A172 (cell line): Measurements from ENCODE around the gene UNC5B. TPM values are rescaled to one million over a fixed set of nuclear protein-coding genes. Genes with fewer than 3 reads are reported as not detected.

ENCODE experiments used
- DNase-seq: peaks from one replicate; pipeline ENCODE4 v3.0.0-alpha.2; 2015; ENCODE audit warnings: low spot score
- total RNA-seq: library from RNA; depleted of rRNA; stranded (reverse); fragments of >200 nt; shearing (Covaris generic); gene quantifications from 2 replicates; pipeline ENCODE4 v1.2.3, GENCODE V29; 2014

The UNC5B gene
- total RNA-seq, 1 experiment from 2014 or later, result 4.6 TPM

DNA sequence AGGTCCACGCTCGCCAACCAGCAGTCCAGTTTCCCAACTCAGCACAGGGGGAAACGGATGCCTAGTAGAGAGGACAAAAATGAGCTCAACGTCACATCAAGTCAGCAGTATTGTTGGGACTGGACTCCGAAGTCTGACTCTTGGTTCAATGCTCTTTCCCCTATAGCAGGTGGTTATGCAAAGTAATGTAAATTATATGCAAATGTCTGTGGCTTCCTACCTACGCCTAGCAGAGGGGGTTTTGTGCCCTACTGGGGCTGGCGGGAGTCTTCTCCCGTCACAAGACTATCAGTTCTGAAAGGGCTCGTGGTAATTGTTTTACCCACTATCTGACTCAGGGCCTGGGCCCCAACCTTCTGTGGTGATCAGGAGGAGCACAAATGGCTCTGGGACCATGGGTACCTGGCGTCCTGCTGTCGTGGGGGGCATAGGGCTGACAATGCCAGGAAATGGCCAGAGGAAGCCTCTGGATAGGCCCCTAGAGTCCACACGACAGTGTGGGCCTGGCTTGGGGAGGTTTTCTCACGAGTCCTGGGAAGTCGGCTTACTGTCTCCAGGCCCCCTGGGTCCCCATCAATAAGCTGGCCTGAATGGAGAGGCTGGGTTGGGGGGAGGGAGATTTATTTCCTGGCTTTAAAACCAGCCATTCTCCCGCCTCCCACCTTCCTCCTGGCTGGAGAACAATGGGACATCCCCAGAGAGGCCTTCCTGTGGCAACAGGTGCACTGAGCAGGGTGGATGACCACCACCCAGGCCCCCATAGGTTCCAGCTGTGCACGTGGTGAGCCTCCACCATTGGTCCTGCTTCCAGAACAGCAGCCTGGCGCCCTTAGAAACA, 41.8 kb downstream of the UNC5B start:
- DNase-seq, result no peak

DNA sequence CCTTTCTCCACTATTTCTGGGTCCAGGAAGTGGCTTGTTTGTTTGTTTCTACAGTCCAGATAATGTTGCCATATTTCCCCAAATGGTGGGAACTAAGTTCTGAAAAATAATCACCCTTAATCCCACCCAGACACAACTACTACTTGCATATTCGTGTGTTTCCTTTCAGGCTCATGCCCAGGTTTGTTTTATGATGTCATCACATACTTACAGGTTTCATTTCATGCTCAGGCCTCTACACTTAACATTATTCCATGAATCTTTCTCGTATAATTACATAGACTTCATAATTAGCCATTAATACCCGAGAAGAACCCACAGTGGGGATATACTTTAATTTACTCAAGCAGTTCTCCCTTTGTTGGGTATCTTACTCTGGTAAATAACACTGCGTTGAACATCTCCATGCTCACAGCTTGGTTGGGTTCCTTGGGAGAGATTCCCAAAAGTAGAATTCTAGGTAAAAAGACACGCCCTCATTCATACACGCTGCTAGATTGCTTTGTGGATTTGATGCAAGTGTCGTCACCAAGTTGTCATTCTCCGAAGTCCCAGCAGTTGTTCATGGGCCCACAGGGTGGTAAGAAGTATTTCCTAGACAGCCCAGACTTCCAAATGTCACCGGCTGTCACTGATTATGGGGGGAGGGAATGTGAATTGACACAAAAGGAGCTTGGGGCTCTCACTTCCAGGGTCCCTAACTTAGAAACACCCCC, 42.6 kb downstream of the UNC5B start:
- DNase-seq, result no peak

DNA sequence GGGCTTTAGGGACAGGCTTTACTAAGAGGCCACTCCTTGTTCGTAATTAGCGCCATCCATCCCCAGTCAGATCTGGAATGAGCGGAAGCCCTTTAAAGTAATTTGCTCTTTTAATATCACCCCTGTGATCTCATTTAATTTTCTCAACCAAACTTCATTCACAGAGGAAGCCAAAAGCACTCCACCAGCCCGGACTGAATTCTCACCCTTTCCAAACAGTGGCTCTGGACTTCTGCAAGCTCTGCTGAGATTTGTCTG, 43.1 kb downstream of the UNC5B start:
- no peak for DNase-seq

DNA sequence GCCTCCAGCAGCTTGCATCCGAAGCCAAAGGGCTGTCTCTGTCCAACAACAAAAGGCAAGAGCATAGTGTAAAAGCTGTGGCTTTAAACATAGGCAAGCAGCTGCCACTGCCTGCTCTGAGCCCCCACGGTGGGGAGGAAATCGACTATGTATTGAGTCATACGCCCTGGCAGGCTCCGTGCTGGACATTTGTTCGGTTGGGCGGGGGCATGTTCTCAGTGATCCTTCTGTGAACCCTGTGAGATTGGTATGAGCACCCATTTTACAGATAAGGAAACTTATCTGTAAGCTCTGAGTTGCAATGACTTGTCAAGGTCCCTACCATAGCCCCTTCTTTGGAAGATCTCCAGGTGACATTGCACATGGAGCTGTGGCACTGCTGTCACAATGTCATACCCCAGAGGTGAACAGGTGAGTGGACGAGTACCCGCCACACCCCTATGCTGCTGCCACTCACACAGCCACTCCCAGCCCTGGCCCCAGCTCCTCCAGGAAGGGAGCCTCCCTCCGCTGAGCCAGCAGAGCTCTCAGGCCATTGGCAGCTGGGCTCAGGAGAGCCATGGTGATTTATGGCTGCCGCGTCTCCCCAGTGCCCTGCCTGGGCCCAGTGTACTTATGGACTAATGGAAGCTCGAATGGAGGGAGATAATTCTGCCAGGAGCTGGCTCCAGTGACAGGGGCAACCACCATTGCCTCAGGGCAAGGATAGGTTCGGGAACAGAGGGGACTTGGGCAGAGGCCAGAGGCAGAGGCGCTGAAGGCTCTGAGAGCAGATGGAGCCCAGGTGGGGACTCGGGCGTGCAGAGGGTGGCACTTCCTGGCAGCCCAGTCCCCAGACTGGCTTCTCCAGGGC, 43.7 kb downstream of the UNC5B start:
- peak; percentile 87 for DNase-seq

DNA sequence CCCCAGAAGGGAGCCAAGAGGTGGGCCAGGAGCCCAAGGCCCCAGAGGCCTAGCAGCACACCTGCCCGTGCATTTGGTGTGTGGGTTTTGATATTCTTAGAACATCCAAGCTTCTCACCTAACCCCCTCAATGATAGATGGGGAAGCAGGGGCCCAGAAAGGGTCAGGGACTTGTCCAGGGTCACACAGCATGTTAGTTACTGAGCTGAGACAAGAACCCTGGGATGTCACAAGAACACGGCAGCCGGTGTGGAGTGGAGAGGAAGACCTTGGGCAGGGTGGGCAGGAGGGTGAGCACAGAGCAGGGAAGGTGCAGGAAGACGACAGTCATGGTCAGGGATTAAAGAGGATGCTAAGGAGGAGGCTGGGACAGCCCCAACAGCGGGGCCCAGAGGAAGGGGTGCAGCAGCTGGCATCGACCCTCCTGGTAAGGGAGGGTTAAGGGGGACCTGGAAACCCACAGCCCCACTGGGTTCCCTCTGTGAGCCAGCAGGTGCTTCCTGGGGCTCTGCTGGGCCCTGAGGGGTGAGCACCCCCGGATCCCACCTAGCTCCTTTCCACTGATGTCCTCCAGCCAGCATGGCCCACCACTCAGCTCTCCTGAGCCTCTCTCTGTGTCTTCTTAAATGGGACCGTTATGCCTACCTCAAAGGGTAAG, 44.4 kb downstream of the UNC5B start:
- DNase-seq, result no peak

DNA sequence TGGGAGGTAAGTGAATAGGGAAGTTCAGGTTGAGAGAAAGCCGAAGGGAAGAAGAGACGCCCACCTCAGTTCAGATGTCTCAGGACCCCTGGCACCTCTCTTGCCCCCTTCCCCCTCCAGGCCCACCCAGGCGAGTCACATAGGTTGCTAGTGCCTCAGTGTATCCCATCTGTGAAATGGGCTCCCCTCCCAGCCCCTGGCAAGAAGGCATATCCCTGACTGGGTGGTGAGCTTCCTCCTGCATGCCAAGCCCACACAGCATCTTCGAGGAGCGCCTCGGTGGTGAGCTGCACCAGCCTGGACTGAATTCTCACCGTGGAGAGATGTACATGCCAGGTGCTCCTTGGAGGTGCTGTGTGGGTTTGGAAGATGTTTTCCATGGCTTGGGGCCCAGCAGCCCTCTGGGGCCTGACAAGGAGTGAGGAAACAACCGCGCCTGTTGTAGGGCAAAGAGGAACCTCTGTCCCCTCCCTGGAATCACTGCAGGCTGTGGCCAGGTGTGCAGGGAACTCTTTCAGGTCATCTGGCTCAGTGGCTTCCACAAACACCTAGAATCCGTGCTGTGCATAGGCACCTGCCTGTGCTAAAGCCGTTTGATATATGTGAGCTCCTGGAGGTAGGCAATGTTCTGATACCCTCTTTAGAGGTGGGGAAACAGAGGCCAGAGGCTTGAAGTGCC, 45.1 kb downstream of the UNC5B start:
- no peak for DNase-seq

DNA sequence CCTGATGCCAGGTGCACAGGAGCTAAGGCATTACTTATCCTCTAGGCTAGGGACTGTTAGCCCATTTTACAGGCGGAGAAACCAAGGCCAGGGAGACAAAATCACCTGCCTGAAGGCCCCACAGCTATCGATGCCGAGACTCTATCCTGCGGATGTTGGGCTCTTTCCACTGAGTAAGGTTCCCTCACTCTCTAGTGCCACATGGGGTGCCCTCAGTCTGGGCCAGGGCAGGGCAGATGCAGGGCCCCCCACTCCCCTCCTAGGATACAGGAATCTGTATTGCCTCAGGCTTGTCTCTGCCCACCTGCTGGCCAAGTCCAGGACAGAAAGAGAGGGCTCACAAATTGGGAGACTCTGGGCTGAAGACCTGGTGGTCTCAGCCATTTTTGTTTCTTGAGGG, 45.7 kb downstream of the UNC5B start:
- DNase-seq, result no peak

DNA sequence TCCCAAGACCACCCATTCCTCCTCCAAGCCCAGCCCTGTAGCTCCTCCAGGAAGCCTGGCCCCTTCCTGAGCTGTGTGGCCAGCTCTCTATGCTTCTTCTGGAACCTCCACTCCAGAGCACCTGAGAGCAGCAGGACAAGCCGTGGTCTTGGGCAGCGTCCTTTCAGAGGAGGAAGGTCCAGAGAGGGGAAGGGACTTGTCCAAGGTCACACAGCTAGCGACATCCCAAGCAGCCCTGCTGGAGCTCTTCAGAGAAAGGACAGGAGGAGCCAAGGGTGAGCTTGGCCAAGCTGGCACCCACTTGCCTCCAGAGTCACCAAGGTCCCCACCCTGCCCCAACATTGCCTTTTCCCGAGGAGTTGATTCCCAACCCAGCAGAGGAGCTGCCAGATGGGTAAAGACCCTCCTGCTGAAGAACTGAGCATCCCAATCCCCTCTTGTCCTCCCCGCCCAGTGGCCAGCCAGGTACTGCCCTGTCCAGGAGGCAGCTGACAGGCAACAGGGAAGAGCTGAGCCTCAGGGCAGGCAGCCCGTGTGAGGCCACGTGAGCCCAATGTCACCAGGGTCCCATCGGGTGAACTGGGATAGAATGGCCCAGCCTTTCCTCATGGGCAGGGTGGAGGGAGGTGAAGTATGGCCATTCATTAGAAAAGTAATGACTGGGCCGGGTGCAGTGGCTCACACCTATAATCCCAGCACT, 46.2 kb downstream of the UNC5B start:
- no peak for DNase-seq

DNA sequence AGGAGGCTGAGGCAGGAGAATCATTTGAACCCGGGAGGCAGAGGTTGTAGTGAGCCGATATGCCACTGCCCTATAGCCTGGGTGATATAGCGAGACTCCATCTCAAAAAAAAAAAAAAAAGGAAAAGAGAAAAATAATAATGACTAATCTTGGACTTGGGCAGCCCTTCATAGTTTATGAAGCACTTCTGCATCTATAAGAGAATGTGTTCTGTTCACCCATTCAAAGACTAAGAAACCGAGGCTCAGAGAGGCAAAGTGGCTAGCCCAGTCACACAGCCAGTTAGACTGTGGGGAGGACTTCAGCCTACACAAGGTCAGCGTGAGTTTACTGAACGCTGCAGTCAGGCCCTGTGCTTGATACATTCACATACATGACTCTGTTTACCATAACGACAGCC, 46.9 kb downstream of the UNC5B start:
- no peak for DNase-seq

DNA sequence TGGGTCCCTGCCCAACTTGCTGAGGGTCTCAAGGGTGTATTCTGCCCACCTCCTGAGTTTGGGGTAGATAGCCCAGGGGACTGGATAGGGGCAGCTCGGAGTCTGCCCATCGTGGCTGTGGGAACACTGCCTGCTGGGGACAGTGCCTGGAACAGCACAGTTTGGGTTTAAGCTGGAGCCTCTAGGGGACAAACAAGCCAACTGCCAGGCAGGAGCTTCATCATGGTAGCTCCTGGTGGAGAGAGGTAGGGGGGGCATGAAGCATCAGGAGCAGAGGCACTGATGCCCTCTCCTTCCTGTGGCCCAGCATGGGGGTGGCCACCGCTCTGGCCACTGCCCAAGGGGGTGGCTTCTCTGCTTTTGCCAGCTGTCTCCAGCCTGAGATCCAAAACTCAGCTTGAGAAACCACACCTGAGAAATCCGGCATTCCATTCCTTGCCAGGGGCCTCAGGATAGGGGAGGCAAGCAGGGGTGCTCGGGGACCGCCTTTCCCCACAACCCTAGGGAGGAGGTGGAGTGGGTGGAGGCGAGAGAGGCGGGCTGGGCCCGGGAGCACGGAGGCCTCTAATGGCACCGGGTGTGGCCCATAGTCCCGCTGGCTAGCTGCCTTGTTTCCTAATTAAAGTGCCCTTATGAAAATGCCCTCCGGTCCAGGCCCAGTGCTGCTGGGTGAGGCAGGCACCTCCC, 47.6 kb downstream of the UNC5B start:
- DNase-seq, result peak; percentile 54

DNA sequence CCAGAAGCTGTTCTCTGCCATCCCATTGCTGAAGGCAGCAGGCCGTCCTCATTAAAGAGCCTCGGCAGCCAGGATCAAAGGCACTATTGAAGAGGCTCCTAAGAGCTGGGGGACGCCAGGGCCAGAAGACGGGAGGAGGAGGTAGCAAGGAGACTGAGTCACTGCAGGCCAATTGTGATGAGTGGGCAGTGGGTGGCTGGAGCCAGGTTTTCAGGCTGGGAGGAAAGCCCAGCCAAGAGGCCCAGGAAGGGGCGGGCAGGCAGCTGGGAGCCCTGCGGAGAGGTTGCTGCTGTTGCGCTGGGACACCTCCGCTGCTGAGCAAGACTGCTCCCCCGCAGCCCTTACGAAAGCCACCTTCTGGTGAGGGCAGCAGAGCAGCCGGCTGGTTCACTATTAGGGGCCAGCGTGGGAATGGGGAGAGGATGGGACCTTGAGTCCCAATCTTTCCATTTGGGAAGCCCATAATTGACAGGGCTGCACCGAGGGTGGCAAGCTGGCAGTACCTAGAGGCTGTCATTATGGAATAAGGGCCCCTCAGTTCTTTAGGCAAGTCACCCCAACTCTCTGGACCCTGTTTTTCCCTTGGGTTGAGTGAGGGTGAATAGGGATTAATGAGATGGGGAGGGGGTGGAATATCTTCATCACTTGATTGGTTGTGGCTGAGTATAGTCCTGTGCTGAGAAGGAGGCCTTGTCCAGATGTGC, 48.4 kb downstream of the UNC5B start:
- DNase-seq, result peak; percentile 80

DNA sequence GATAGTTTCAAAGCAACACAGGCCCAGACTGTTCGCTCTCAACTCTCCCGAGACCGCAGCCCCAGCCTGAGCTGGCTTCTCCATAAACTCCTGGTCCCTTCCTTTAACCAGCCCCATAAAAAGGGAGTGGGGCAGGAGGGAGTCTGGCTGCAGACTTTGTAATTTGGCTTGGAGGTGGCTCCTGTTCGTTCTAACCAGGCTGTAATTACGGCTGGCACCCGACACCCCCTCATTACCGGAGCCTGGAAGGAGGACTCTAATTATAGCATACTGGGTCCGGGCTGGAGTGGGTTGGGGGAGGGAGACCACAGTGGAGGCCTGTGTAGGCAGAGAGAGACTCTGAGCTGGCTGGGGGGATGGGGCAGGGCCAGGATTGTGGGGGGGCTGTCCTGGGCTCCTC, 49.7 kb downstream of the UNC5B start:
- DNase-seq, result no peak

DNA sequence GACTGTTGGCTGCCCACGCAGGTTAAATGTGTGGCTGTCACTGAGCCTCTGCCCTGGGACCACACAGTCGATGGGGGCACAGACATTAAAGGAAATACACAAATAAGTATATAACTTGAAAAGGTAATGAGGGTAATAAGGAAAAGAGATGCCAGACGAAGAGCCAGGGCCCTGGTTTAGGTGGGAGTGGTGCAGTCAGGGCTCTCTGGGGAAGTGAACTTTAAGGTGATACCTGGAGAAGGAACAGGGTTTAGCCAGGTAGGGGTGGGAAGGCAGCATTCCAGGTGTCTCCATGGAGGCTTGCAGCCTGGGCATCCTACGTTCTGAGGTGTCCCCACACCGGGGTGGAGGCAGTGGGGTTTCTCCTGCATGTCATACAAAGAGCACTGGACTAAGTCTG, 50.4 kb downstream of the UNC5B start:
- DNase-seq, result no peak

DNA sequence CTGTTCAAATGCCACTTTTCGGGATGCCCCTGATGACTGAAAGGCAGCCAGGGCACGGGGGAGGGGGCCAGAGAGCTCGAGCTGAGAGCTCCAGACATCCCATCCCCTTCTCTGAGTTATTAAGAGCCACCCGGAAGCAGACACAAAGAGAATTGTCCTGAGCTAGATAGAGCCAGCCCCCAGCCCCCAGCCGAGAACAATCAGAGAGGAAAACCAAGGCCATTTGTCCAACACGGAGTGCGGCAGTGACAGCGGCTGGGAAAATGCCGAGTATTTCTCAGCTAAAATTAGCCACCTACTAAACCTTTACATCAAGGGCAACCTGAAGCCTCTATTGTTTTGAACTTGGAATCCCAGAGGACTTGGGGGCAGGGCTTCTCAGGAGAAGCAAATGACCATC, 51.0 kb downstream of the UNC5B start:
- DNase-seq, result peak; percentile 44

DNA sequence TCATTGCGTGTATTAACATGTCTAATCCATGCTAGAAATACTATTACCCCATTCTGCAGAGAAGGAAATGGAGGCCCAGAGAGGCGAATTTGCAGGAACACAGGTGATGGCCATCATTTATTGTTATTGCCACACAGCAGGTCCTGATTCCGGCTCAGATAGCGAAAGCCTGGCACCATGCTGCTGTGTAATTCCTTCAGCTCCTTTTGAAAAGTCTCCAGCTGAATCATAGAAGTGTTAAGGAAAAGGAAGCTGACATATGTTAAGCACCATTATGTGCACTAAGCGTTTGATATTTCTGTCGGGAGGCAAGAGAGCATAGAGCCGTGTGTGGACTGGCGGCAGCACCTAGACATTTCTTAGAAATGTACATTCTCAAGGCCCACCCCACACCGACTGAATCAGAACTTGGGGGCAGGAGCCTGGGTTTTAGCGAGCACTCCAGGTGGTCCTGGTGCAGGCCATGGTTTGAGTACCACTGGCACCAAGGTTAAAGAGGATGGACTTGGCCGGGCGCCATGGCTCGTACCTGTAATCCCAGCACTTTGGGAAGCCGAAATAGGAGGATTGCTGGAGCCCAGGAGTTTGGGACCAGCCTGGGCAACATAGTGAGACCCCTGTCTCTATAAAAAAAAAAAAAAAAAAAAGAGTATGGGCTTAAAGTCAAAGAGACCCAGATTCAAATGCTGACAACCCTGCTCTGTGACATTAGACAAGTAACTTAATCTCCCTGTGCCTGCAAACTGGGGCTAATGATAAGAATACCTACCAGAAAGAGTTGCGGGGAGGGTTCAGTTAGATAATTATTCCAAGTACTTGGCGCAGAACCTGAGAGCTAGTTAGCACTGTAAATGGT, 52.2 kb downstream of the UNC5B start:
- DNase-seq, result no peak

DNA sequence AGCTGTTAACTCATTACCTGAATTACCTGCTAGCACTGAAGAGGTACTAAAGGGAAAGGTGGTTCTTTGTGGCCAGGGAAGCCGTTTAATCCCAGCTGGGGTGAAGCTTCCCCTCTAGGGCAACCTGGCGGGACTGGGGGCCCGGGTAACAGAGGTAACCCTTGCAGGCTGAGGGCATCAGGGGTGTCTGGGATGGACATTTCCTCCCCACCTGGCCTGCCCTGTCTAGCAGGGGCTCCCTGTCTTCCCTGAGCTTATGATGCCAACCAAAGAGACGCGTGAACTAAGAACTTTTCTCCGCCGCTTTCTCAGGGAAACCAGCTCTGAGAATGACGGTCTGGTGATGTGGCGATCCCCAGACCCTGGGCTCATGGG, 52.8 kb downstream of the UNC5B start:
- no peak for DNase-seq

DNA sequence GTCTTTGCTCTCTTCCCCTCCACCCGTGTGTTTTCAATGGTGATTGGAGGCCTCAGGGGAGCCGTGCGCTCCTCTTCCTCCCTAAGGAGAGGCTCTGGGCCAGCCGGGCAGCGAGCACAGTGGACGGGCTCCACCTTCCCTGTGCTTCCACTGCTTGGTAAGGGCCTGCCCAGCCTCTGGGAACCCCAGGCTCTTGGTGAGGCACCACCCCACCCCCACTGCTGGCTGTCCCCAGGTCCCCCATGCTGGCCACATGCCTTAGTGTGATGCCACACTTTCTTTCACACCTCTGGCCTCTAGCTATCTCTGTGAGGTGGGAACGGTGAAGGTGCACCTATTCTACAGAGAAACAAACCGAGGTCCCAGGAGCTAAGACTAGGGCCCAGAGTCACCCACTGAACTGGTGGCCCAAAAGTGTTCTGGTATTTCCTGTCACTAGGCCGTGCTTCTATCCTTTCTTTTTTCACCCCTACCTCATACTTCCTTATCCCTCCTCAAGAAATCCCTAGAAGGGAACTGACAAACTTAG, 53.3 kb downstream of the UNC5B start:
- no peak for DNase-seq

DNA sequence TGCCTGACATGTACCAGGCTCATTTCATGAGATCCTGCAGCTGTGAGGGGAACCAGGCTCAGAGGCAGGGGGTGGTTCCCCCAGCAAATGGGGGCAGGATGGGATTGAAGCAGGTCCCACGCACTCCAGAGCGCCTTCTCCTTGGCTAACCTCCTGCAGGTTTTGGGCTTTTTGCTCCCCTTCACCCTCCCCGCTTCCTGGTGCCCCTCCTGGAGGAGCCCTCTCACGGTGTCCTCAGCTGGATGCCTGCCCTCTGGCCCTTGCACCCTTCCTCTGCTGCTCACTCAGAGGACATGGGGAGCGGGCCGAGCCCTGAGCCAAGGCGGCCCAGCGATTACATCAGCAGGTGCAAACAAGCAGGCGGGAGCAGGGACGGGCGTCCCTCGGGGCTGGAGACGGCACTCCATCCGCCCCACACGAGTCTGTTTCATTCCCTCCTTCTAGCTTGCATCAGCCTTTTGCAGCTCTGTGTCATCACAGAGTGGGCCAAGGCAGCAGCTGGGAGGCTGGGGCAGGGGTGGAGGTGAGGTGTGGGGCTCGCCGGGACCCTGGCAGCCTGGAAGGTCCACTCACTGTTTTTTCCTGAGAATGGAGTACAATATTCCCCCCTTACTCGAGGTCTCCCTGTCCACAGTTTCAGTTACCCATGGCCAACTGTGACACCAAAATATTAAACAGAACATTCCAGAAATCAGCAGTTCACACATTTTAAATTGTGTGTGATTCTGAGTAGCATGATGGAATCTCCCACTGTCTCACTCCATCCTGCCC, 54.0 kb downstream of the UNC5B start:
- DNase-seq, result peak; percentile 39
